ENCODE results near the gene PSTPIP1.
"Not testable (repeated sequence)": the region's sequence is repeated elsewhere in the genome, so short reads cannot be mapped to it uniquely, and the experiment has no call there.

PSTPIP1 gene

DNA sequence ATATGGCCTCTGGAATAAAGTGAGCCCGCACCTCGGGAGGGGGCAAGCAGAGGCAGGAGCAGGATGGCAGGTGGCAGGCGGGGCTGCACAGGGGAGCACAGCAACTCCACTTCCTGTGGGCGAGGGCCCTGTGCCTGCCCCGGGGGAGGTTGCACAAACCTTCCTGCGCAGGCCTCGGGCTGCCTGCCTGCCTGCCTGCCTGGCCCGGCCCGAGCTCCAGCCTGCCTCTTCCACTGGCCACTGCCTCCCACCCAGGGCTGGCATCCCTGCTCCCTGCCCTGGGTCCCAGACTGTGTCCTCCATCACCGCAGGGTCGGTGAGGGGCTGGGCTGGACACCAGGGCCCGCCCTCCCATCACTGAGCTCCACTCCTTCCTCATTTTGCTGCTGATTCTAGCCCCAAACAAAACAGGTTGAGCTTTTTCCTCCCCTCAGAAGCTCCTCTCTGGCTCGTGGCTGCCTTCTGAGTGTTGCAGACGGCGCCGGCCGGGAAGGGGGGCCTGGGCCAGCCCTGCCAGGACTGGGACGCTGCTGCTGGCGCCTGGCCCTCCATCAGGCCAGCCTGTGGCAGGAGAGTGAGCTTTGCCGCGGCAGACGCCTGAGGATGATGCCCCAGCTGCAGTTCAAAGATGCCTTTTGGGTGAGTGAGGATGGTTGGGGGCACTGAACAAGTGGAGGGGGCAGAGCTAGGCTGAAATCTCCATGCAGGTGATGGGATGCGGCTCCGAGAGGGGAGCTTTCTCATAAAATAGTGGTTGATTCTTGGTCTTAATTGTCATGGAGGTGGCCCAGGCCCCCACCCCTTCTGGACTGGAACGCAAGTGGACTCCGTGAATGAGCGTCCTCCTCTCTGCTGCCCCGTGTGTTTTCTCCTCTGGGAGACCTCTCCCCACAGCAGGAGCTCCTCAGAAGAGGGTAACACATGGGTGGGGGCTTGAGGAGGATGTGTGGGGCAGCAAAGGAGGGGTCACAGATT is at the start of gene PSTPIP1:
PSTPIP1 (plus strand) TSS at position 156 of the 975 bp plus-strand sequence; CDS start at position 604, 448 bp downstream.
- DNase-seq, result no peak

- DNase-seq, result no peak
Measured at GRCh38 chr15:76945494-76946093, 49.3 kb upstream of the PSTPIP1 start.

GRCh38 chr15:76947454-76947853 is 47.5 kb upstream of the PSTPIP1 start:
- no peak for DNase-seq

DNA sequence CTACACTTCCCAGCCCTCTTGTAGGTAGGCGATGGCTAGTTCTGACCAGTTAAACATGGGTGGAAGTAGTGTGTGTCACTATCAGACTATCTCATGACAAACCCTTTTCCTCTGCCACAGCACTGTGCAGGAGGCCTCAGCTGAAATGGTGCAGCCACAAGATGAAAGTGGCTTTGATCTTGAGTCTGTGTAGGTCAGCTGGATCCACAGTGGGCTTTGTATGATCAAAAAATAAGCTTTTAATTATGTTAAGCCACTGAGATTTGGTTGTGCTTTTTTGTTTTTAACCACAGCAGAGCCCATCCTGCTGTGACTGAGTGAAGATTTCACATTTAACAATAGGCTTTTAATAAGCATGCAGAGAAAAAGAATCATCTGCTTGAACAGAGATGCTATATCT is 43.7 kb upstream of the PSTPIP1 start:
- DNase-seq, result no peak

- DNase-seq, result no peak
Measured at GRCh38 chr15:76953913-76954312, 41.0 kb upstream of the PSTPIP1 start.

DNA sequence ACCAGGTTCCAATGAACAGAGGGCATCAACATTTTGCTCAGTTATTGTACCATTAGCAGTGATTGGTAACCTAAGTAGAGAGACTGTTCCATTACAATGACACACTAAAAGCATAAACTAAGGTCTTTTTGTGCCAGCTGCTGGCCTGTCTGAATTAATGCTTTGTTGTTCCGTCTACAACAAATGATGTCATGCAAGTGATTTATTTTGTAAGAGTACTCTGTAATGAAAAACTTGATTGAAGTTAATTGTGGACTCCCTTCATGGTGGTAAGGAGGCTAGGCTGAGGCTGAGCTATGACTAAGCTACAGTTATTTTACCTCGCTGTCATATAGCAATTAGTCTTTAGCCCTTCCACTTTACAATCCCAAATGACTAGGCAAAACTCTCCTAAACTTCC is 40.2 kb upstream of the PSTPIP1 start:
- DNase-seq, result no peak

DNA sequence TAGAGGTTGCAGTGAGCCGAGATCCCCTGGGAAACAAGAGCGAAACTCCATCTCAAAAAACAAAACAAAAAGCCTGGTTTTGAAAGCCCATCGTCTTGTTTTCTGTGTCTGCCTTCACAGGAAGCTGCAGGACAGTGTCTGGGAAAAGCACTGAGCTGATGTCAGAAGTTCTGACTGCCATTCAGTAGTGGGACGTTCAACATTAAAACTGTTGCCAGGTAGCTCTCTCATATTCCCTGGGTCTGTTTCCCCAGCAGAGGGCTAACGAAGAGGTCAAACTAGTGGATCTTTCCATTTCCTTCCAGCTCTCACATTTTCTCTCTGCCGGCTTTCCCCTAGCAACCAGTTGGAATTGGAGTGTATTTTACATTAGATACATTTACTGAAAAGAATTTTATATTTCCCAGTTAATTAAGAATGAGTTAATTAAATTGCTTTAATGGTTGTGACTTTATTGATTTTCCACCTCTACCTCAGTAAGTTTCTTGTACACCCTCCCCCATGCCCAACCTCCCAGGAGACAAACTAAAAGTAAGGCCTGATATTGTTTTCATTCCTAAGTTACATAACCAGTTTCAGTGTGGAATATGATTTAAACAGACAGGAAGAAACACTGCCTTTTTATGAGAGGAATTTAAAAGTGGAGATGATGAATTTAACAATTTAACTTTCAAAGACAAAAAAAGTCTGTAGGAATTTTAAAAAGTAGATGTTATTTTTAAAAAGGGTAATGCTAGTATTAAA is 33.5 kb upstream of the PSTPIP1 start:
- DNase-seq, result no peak

- no peak for DNase-seq
Measured at GRCh38 chr15:76962337-76963013, 32.5 kb upstream of the PSTPIP1 start.

DNA sequence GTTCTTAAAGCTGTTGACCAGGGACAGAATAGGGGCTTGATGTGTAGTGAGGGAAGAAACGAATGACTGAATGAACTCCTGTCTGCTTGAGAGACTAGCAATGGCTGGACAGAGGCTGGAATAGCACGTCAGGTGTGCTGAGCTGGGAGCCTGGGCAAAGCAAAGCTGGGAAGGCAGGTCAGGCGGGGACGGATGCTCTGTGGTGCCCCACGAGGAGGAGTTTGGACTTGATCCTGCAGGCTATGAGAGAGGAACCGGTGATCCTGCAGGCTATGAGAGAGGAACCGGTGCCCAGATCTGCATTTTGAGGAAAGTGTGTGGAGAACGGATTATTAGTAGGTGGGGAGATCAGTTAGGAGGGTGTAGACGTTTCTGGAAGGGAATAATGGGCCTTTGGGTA is 31.3 kb upstream of the PSTPIP1 start:
- DNase-seq, result no peak

- no peak for DNase-seq
Measured at GRCh38 chr15:76964157-76964556, 30.8 kb upstream of the PSTPIP1 start.

- not testable (repeated sequence) for DNase-seq
Measured at GRCh38 chr15:76966051-76966450, 28.9 kb upstream of the PSTPIP1 start.

GRCh38 chr15:76967067-76967466 is 27.9 kb upstream of the PSTPIP1 start:
- no peak for DNase-seq

GRCh38 chr15:76968306-76968705 is 26.6 kb upstream of the PSTPIP1 start:
- no peak for DNase-seq

DNA sequence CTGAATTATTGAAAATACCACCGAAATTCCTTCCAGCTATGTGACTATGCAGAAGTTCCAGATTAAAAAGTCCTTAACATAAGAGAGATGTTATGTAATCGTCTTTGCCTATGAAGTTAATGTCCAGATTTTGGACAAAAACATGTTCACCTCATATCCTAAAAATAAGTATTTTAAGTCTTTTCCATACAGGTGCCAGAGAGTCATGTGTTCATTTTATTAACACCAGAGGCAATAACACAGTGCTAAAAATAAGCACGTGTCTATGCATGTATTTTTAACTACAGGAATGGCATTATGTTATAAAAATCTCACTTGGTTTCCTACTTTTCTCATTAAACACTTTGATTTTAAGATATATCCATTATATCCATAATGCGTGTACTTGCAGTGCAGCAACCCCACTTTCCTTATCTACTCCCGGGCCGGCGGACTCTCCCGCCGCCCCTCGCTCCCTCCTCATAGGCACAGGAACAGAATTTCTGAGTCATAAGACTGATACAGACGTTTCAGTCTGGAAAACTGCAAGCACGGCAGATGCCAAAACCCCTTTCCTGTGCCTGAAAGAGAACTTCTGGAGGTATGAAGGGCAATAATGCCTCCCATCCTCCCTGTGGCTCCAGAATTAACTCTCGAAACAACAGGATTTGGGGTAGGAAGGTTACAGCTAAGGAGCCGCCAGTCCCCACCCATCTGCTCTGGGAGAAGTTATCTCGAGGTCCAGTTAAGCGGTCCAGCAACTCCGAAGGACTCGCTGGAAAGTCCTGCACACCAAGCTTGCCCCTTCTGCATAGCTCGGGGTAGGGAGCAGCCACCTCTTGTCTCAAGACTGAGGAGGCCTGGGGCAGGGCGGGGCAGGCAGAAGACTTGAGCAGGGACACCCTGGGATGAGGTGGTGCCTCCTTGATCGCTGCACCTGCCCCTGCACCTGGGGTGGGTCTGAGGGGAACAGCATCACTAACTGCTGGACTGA is 22.3 kb upstream of the PSTPIP1 start:
- DNase-seq, result no peak

- no peak for DNase-seq
Measured at GRCh38 chr15:76973362-76973743, 21.6 kb upstream of the PSTPIP1 start.

- no peak for DNase-seq
Measured at GRCh38 chr15:76973906-76974305, 21.0 kb upstream of the PSTPIP1 start.

- DNase-seq, result no peak
Measured at GRCh38 chr15:76974456-76975036, 20.4 kb upstream of the PSTPIP1 start.

GRCh38 chr15:76976141-76976540 is 18.8 kb upstream of the PSTPIP1 start:
- DNase-seq, result no peak

GRCh38 chr15:76976572-76977270 is 18.2 kb upstream of the PSTPIP1 start:
- DNase-seq, result no peak

DNA sequence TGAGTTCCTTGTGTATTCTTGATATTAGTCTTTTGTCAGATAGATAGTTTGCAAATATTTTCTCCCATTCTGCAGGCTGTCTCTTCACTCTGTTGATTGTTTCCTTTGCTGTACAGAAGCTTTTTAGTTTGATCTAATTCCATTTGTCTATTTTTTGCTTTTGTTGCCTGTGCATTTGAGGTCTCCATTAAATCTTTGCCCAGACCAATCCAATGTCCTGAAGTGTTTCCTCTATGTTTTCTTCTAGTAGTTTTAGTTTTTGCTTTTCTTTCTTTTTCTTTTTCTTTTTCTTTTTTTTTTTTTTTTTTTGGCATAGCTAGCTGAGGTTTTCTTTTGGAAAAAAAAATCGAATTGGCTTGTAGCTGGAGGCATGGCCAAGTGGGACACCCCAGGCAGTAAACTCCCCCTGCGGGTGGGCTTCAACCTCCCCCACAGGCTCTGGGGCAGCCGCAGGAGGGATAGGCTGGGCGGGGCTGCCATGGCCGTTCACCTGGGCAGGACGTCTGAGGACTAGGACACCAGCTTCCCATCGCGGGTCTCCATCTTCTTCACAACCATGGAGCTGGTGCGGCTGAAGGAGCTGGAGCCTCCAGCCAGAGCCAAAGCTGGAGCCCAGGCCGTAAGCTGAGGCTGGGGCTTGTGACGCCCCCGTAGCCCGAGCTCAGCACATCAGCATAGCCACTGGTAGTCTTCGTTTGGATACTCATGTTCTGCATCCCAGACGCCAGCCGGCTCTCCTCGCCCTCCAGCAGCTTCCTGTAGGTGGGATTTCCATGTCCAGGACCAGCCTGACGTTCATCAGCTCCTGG is 16.2 kb upstream of the PSTPIP1 start:
- DNase-seq, result no peak

Data from NCI-H1092 (cell line).